Lower lobe of right lung (tissue), 2 donors: ENCODE data around the gene EXD3. TPM values are rescaled to one million over a fixed set of nuclear protein-coding genes. Genes with fewer than 3 reads are reported as not detected.

ENCODE experiments used
- ATAC-seq, 2 donors: fragments of 200-7000 bp; cut with Tn5 transposase; one replicate each; pipeline ENCODE4 v1.9.1; 2020 to 2022; ENCODE audit warnings: mild to moderate bottlenecking in 2 of 2, moderate library complexity in 2 of 2
- DNase-seq: peaks from one replicate; pipeline ENCODE4 v3.0.0-alpha.2; 2020
- H3K27ac ChIP-seq: fragments of 200-600 bp; one replicate; pipeline ENCODE4 v1.8.0; 2022
- H3K27me3 ChIP-seq: fragments of 200-600 bp; one replicate; pipeline ENCODE4 v1.8.0; 2022; ENCODE audit warnings: low read depth
- H3K36me3 ChIP-seq: fragments of 200-600 bp; one replicate; pipeline ENCODE4 v1.8.0; 2022; ENCODE audit warnings: mild to moderate bottlenecking
- H3K4me1 ChIP-seq: fragments of 200-600 bp; one replicate; pipeline ENCODE4 v1.8.0; 2022
- H3K4me3 ChIP-seq: fragments of 200-600 bp; one replicate; pipeline ENCODE4 v1.8.0; 2022; ENCODE audit warnings: mild to moderate bottlenecking
- H3K9me3 ChIP-seq: fragments of 200-600 bp; one replicate; pipeline ENCODE4 v1.8.0; 2022
- CTCF ChIP-seq: fragments of 200-600 bp; IDR thresholded peaks from one replicate; pipeline ENCODE4 v1.8.0; 2022; ENCODE audit warnings: antibody characterized with exemption, mild to moderate bottlenecking
- intact Hi-C: fragments of 100-400 bp; cut with DNase I; formaldehyde crosslinking; loops from one replicate; pipeline ENCODE4 v1.11.0; 2022
- total RNA-seq: library from RNA; stranded (reverse); fragmentation: NEBNext Ultra II Directional; extraction: Animal tissue kit (Norgen Biotek cat#: 25700); gene quantifications from one replicate; pipeline ENCODE4 v1.2.1, GENCODE V29; 2021
- donor health status: DM: no; HTN: yes; CAD: no; lungs with severe emphysema.

Gene EXD3
- total RNA-seq, 1 donor from 2014 or later: 25.2 TPM

- DNase-seq: peak; percentile 25
- no peak for ATAC-seq
- Histone ChIP-seq H3K4me1 (no peaks in the 10 kb centered on the region), H3K36me3 (no peaks in the 10 kb centered on the region), H3K27me3 (no peaks in the 10 kb centered on the region), H3K4me3 (no peak overlapping the region), H3K9me3 (no peaks in the 10 kb centered on the region), H3K27ac (no peak overlapping the region)
- intact Hi-C loops: no loop called here
- no peak for TF ChIP-seq CTCF
Observed at GRCh38 chr9:137465720-137466388, 42.9 kb upstream of the EXD3 start.

- no peaks in the 10 kb centered on the region for H3K9me3 ChIP-seq
- no peaks in the 10 kb centered on the region for H3K4me1 ChIP-seq
- no peak overlapping the region for H3K4me3 ChIP-seq
- intact Hi-C loops: no loop called here
- ATAC-seq: no peak
- H3K27me3 ChIP-seq: no peaks in the 10 kb centered on the region
- no peak overlapping the region for H3K27ac ChIP-seq
- no peaks in the 10 kb centered on the region for H3K36me3 ChIP-seq
- peak; percentile 41 for DNase-seq
- no peak for TF ChIP-seq CTCF
Observed at GRCh38 chr9:137465000-137465719, 42.2 kb upstream of the EXD3 start.

GRCh38 chr9:137464291-137464999 is 41.5 kb upstream of the EXD3 start:
- intact Hi-C loops: no loop called here
- no peaks in the 10 kb centered on the region for H3K36me3 ChIP-seq
- no peak overlapping the region for H3K27ac ChIP-seq
- H3K27me3 ChIP-seq: no peaks in the 10 kb centered on the region
- H3K4me3 ChIP-seq: no peak overlapping the region
- ATAC-seq (no peak), DNase-seq (peak; percentile 39)
- peaks cover 4% of the 10 kb centered on the region for H3K4me1 ChIP-seq
- no peak for TF ChIP-seq CTCF
- H3K9me3 ChIP-seq: no peaks in the 10 kb centered on the region

GRCh38 chr9:137463931-137464290 is 40.9 kb upstream of the EXD3 start:
- no peak for TF ChIP-seq CTCF
- DNase-seq: no peak
- peaks cover 6% of the 10 kb centered on the region for H3K4me1 ChIP-seq
- no peaks in the 10 kb centered on the region for H3K27me3 ChIP-seq
- no peaks in the 10 kb centered on the region for H3K36me3 ChIP-seq
- H3K4me3 ChIP-seq: no peak overlapping the region
- intact Hi-C loops: no loop called here
- no peaks in the 10 kb centered on the region for H3K9me3 ChIP-seq
- no peak for ATAC-seq
- no peak overlapping the region for H3K27ac ChIP-seq

- ATAC-seq (no peak), DNase-seq (no peak)
- H3K4me1 ChIP-seq: peaks cover 11% of the 10 kb centered on the region
- H3K36me3 ChIP-seq: no peaks in the 10 kb centered on the region
- no peak overlapping the region for H3K27ac ChIP-seq
- no peak for TF ChIP-seq CTCF
- intact Hi-C loops: no loop called here
- H3K9me3 ChIP-seq: no peaks in the 10 kb centered on the region
- no peak overlapping the region for H3K4me3 ChIP-seq
- no peaks in the 10 kb centered on the region for H3K27me3 ChIP-seq
Observed at GRCh38 chr9:137462986-137463930, 40.3 kb upstream of the EXD3 start.
